Esophagus squamous epithelium (tissue), 5 donors: Measurements from ENCODE around the gene PRKD1. TPM values are rescaled to one million over a fixed set of nuclear protein-coding genes. Genes with fewer than 3 reads are reported as not detected.
A peak's percentile ranks its signal among the peaks of the same experiment; 100 is the strongest.

ENCODE experiments used
- DNase-seq: peaks from one replicate; lab custom pipeline; 2025; lab: John Stamatoyannopoulos, UW
- H3K27ac ChIP-seq, 4 donors: fragments of 200-600 bp; sonication (generic); one replicate each; pipeline ENCODE4 v1.5.1; 2016 to 2019; ENCODE audit warnings: mild to moderate bottlenecking in 1 of 4
- H3K27me3 ChIP-seq, 4 donors: fragments of 200-600 bp; sonication (generic); 1 replicate in 3 of 4; 2 replicates in 1 of 4; pipeline versions ENCODE4 v1.5.1 to v1.6.0; 2017 to 2021; ENCODE audit warnings: antibody characterized with exemption in 1 of 4
- H3K36me3 ChIP-seq, 3 donors: fragments of 200-600 bp; sonication (generic); one replicate each; pipeline ENCODE4 v1.5.1; 2016 to 2019
- H3K4me1 ChIP-seq, 3 donors: fragments of 200-600 bp; sonication (generic); one replicate each; pipeline ENCODE4 v1.5.1; 2017 to 2019
- H3K4me3 ChIP-seq, 4 donors: fragments of 200-600 bp; sonication (generic); 1 replicate in 3 of 4; 2 replicates in 1 of 4; pipeline ENCODE4 v1.5.1; 2016 to 2019; ENCODE audit warnings: mild to moderate bottlenecking in 2 of 4, moderate library complexity in 1 of 4
- H3K9me3 ChIP-seq, 3 donors: fragments of 200-600 bp; sonication (generic); one replicate each; pipeline ENCODE4 v1.5.1; 2016 to 2019
- POLR2A ChIP-seq, 4 donors: fragments of 450-650 bp; IDR thresholded peaks; one replicate each; pipeline ENCODE4 v1.6.1; 2017; ENCODE audit warnings: antibody characterized with exemption in 4 of 4, mild to moderate bottlenecking in 4 of 4, moderate library complexity in 3 of 4
- WGBS, 2 donors: methylation state at CpG; one replicate each; pipeline ENCODE4 v1.1.5; 2018; 5-methylcytosine and 5-hydroxymethylcytosine counted together
- intact Hi-C: fragments of 100-400 bp; cut with DNase I; formaldehyde crosslinking; loops from one replicate; pipeline ENCODE4 v1.15.0; 2022
- total RNA-seq, 4 donors: library from RNA; depleted of rRNA; stranded (reverse); fragments of >200 nt; gene quantifications; one replicate each; pipeline ENCODE4 v1.1.0, GENCODE V29; 2016
- TF ChIP-seq, protein P1 (sequence below), 6 experiments: fragments of 450-650 bp in 4 of 6; fragments of 200-600 bp in 2 of 6; sonication (generic) in 2 of 6; IDR thresholded peaks; one replicate each; pipeline ENCODE4 v1.5.1; 2016 to 2019; ENCODE audit warnings: antibody characterized with exemption in 6 of 6, mild to moderate bottlenecking in 4 of 6, moderate library complexity in 4 of 6
- donor health status: DM: yes; HTN: yes; CAD: no.

The PRKD1 gene
- 10 to 100 TPM in 1 of 4 donors, 1 to 10 TPM in 2, under 1 TPM in 1; 0.30 to 10.7 (median 2.2) TPM for total RNA-seq

GRCh38 chr14:29927376-29928116, at the start of gene PRKD1:
TSS of gene PRKD1 (minus strand) at chr14:29927847.
- Histone ChIP-seq H3K36me3 (no peaks in the 10 kb centered on the region), H3K4me1 (peaks cover 11 to 28% (median 11%) of the 10 kb centered on the region in 3 donors), H3K27ac (peak within 1 kb of the TSS; percentile 55 to 89 (median 76)), H3K9me3 (no peaks in the 10 kb centered on the region), H3K4me3 (peak within 1 kb of the TSS; percentile 50 to 74 (median 60)), H3K27me3 (peaks cover 0 to 35% (median 0%) of the 10 kb centered on the region in 4 donors)
- intact Hi-C loops, result no loop called here
- no peak for DNase-seq
- TF ChIP-seq, protein P1, sequence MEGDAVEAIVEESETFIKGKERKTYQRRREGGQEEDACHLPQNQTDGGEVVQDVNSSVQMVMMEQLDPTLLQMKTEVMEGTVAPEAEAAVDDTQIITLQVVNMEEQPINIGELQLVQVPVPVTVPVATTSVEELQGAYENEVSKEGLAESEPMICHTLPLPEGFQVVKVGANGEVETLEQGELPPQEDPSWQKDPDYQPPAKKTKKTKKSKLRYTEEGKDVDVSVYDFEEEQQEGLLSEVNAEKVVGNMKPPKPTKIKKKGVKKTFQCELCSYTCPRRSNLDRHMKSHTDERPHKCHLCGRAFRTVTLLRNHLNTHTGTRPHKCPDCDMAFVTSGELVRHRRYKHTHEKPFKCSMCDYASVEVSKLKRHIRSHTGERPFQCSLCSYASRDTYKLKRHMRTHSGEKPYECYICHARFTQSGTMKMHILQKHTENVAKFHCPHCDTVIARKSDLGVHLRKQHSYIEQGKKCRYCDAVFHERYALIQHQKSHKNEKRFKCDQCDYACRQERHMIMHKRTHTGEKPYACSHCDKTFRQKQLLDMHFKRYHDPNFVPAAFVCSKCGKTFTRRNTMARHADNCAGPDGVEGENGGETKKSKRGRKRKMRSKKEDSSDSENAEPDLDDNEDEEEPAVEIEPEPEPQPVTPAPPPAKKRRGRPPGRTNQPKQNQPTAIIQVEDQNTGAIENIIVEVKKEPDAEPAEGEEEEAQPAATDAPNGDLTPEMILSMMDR (IDR thresholded peaks at IDR 0.05), result no peak
- TF ChIP-seq POLR2A (IDR thresholded peaks at IDR 0.05), result no peak
- 0% methylated on average over 2 to 3 of the region's 91 CpGs for WGBS, 2 donors

GRCh38 chr14:29971101-29971500, 43.5 kb upstream of the PRKD1 start:
- 93 to 100% methylated on average over 11 to 13 of the region's 15 CpGs for WGBS, 2 donors
- no peak for DNase-seq

DNA sequence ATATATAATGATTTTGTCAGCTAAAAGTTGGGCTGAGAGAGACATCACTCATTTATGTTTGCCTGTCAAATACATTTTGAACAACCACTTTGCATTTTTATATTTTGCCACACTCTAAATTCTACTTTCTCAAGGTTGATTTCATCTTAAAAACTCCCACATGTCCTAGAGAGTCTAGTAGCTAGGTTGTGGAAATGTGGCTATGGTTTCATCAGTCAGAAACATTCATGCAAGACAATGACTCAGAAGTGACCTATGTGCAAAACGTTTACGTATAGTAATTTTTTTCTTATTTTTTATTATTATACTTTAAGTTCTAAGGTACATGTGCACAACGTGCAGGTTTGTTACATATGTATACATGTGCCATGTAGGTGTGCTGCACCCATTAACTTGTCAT, 27.4 kb upstream of the PRKD1 start:
- no peak for DNase-seq
- no peak overlapping the region for H3K4me3 ChIP-seq
- H3K27me3 ChIP-seq, result no peaks in the 10 kb centered on the region
- no peak overlapping the region for H3K27ac ChIP-seq
- H3K4me1 ChIP-seq, result no peaks in the 10 kb centered on the region
- no peaks in the 10 kb centered on the region for H3K36me3 ChIP-seq
- H3K9me3 ChIP-seq, result no peaks in the 10 kb centered on the region
- TF ChIP-seq POLR2A (IDR thresholded peaks at IDR 0.05), result no peak
- TF ChIP-seq, protein P1 (IDR thresholded peaks at IDR 0.05), result no peak
- intact Hi-C loops, result no loop called here
- 73 to 77% methylated on average over 3 of the region's 3 CpGs for whole genome bisulfite sequencing, 2 donors

More at GRCh38 chr14:29971101-29971500, 43.5 kb upstream of the PRKD1 start:
- no peak for TF ChIP-seq POLR2A (IDR thresholded peaks at IDR 0.05)
- TF ChIP-seq, protein P1 (IDR thresholded peaks at IDR 0.05), result no peak
- Histone ChIP-seq H3K4me3 (no peak overlapping the region), H3K27me3 (no peaks in the 10 kb centered on the region), H3K27ac (no peak overlapping the region), H3K36me3 (no peaks in the 10 kb centered on the region), H3K4me1 (no peaks in the 10 kb centered on the region), H3K9me3 (no peaks in the 10 kb centered on the region)
- intact Hi-C loops, result no loop called here

- Histone ChIP-seq H3K27me3 (no peaks in the 10 kb centered on the region), H3K4me1 (no peaks in the 10 kb centered on the region), H3K27ac (no peak overlapping the region), H3K4me3 (no peak overlapping the region), H3K9me3 (no peaks in the 10 kb centered on the region), H3K36me3 (no peaks in the 10 kb centered on the region)
- DNase-seq, result no peak
- whole genome bisulfite sequencing, 2 donors, result 71 to 74% methylated on average over 6 of the region's 6 CpGs
- intact Hi-C loops, result no loop called here
- TF ChIP-seq, protein P1 (IDR thresholded peaks at IDR 0.05), result no peak
- TF ChIP-seq POLR2A (IDR thresholded peaks at IDR 0.05), result no peak
These were observed 25.9 kb upstream of the PRKD1 start for GRCh38 chr14:29953501-29953900.

- Histone ChIP-seq H3K36me3 (no peaks in the 10 kb centered on the region), H3K27ac (no peak overlapping the region), H3K9me3 (peaks cover 0 to 7% (median 6%) of the 10 kb centered on the region in 3 donors), H3K4me1 (no peaks in the 10 kb centered on the region), H3K4me3 (no peak overlapping the region), H3K27me3 (no peaks in the 10 kb centered on the region)
- intact Hi-C loops, result no loop called here
- TF ChIP-seq, protein P1 (IDR thresholded peaks at IDR 0.05), result no peak
- no peak for TF ChIP-seq POLR2A (IDR thresholded peaks at IDR 0.05)
- DNase-seq, result no peak
These were observed 16.4 kb upstream of the PRKD1 start for GRCh38 chr14:29944091-29944490.
